GM19099 (cell line): ENCODE data around the gene HCFC1.

ENCODE experiments used
- POLR2A ChIP-seq: IDR thresholded peaks from 3 replicates; pipeline ENCODE4 v1.6.1; 2011; ENCODE audit warnings: low read depth; ENCODE audit not compliant: insufficient read length; ENCODE audit errors: extremely low read depth

HCFC1 gene

DNA sequence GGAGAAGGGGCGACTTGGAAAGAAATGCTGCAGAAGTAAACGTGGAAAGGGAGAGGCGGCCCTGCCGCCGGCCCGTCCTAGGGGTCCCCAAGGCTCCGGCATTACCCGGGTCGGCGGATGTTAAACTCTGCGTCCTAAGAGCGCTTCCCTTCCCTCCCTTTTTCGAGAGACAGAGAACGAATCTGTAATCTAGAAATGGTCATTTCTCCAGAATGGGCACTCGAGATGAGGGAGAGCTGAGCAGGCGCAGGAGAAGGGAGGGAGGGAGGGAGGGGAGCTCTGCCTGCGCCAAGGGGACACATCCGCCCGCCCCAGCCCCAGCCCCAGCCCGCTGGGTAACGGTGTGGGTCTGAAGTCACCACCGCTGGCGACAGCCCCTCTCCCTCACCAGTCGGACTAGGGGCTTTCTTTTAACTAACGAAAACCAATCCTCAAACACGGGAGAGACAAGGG is 1.7 kb downstream of the HCFC1 start:
- no peak for TF ChIP-seq POLR2A

DNA sequence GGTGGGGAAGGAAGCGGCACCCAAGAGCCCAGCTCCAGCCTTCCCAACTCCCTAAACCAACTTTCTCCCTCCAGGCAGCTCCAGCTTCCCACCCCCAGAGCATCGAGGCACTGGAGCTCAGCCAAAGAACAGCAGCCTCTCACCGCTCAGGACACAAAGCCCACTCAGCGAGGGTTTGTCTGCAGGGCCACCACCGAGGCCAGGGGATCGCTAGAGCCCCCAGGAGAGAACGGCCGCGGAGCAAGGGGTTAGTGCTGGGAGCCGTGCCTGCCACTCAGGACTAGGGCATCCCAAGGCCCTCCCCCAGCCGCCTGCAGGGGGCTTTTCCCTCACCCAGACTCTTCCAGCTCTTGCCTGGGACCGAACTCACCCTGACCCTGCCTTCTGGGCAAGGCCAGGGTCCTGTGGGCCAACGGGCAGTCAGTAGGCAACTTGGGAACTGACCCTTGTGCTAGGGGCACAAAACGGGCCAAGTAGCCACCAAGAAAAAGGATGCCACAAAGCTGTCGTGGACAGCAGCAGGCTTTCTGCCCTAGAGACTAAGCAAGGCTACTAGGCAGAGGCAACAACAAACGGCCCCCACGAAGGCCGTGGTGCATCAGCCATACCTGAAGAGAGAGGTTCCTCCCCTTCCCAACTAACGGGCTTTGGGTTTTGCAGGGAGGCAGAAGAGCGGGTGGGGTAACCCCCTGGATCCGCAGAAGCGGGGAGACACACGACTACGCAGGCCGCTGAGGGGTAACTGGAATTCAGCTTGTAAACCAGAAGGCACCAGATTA is 2.3 kb downstream of the HCFC1 start:
- TF ChIP-seq POLR2A, result no peak

DNA sequence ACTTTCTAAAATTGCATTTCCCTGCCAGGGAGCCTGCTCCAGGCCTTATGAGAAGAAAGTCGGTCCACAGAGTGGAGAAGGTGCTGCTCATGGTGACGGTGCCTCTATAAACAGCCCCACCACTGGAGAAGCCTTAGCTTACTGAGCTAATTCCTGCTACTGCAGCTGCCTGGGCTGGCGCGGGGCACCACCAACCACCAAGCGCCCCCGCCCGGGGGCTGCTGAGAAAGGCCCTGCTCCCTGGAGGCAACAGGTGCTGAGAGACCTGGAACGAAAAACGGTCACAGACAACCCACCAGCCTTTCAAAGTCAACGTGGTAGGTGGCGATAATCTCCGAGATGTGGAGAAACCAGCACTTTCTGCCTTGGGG is 2.9 kb downstream of the HCFC1 start:
- no peak for TF ChIP-seq POLR2A

DNA sequence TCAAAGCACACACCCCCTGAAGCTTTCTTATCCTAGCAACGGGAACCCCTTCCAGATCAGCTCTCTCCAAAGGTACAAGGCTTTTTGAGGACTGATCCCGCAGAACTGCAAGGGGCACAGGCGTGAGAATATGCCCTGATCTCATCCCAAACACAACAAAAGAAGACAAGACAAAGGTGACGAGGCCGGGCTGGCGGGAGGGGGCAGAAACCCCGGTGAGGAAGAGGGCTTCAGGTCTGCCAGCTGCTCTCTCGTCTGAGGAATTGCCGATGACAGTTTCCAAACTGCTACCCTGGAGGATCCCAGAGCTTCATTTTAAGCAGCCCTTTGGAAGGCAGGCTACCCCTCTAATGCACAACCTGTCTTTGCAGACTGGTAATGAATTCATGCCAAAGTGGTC is 3.4 kb downstream of the HCFC1 start:
- no peak for TF ChIP-seq POLR2A

DNA sequence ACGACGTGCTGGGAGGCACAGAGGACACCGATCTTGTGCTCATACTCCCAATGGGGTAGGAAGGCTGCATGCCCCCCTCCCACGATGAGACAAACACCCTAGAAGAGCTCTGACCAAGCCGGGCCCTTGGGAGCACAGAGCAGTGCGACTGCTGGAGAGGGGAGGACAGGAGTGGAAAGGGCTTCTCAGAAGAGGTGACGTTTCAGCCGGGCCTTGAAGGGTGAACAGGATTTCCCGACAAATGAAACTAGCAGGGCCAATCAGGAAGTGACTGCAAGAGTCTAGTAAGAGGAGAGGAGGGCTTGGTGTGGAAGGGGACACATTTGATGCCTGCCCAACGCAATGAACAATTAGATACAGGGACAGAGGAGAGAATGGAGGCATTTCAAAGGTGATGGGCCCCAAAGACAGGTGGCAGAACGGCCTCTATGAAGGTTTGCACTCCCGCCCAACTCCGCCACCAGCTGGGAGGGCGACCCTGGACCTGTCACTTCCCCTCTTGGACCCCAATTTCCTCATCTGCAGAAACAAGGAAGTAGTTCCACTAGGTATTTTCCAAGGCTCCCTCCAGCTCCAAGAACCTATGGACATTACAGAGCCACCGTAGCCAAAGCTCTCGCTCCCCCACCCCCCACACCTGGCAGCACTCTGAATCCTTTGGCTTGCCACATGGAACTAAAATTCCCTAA is 3.9 kb downstream of the HCFC1 start:
- TF ChIP-seq POLR2A, result no peak

DNA sequence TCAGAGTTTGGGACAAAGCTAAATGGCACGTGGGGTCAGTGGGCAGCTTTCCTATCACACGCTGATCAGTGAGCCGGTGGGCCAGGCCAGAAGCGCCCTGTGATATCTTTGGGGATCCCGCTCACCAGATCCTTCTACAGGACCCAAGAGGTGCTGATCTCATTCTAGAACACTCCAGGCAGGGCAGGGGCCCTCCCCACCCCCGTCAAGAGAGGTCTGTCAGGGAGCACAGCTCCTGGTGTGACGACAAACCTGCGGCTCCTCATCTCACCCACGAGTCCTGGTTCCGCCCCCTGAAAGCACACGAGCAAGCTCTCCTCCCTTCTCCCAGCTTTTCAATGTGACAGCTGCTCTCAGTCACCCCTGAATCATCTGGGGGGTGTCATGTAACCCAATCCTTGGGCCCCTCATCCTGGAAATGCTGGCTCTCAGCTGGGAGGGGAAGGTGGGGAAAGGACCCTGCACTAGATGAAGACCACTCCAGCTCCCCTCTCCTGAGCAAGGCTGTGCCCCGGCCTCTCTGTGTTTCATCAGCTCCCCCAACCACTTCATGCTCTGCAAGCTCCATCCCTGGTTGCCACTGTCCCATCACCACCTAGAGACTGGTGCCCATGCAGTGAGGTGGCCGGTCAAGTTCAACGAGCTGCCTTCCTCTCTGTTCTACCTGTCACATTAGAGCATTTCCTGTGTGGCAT is 4.6 kb downstream of the HCFC1 start:
- no peak for TF ChIP-seq POLR2A

DNA sequence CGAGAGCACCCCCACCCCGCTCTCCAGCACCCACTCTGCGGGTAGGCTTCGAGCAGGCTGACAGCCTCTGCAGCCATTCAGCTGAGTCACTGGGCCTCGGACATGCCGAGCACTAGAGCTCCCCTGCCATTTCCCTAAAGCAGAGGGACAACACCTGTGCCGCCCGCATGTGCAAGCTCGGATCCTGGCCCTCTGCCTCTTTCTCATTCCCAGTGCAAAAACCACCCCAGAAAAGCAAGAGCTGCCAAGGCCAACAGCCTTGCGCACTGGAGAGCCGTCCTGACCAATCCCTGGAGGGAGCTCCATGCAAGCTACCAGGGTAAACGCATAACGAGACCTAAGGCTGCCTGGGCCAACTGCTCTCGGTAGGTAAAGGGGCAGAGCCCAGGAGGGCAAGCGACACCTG is 5.3 kb downstream of the HCFC1 start:
- TF ChIP-seq POLR2A, result no peak

DNA sequence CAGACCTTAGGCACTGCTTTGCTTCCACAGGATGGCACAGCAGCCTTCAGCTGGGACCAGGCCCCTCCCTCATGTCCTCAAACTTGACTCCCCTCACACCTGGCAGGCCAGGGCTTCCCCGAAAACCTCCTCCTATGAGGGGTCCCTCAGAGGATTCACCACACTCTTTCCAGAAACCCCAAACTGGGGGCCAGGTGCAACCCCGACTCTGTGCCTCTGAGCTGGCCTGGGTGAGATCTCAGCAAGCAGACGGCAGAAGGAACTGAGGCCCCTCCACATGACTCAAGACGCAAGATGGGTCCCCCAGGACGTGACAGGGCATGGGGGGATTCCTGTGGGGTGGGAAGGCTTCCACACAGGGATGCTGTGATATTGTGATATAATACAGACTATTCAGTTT is 6.2 kb downstream of the HCFC1 start:
- no peak for TF ChIP-seq POLR2A

DNA sequence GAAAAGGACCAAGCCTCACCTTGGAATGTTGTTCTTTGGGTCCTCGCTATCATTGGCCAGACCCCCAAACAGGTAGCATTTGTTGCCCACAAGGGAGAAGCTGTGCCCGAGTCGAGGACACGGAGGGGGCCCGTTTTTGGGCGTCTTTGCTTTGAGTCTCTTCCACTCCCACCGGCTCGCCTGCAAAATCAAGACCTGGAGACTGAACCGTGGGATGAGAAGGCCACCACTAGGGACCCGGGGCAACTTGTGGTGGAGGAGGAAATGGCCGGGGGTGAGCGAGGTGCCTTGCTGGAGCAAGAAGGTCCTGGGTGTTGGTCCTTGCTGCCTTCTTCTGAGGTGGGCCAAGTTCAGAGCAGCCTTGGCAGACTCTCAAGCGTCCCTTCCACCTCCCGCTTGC is 7.5 kb downstream of the HCFC1 start:
- TF ChIP-seq POLR2A, result no peak

DNA sequence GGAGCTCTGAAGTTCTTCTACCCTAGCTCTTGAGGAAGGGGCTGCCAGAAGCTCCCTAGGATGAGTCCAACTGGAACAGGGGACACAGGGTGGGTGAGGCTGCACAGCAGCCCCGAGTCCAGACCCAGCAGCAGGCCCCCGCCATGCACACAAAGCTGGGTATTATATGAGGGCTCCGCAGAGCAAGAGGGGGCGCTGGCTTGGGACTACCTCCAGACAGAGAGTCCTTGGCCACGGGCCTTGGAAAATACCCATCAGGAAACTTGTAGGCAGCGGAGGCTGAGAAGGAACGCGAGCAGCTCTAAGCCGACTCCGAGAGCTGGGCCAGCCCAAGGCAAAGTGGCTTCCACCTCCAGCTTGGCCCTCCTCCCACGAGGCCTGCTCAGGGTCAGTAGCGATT is 8.1 kb downstream of the HCFC1 start:
- no peak for TF ChIP-seq POLR2A

DNA sequence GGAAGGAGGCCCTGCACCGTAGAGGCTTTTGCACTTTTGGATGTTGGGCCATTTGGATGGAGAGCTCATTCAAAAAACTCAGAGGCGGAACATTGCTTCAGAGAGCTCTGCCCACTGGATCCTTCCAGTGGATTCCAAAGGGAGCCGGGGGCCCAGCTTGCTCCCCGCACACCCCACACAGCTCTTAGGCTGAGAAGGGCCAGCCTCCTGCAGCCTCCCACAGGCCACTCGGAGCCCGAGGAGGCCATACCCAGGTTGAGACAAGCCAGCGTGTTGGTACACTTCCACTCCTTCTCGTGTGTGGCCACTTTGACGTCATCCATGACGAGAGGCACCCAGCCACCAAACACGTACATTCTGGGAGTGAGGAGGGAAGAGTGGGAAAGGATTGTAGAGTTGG is 10.3 kb downstream of the HCFC1 start:
- TF ChIP-seq POLR2A, result peak; percentile 14

DNA sequence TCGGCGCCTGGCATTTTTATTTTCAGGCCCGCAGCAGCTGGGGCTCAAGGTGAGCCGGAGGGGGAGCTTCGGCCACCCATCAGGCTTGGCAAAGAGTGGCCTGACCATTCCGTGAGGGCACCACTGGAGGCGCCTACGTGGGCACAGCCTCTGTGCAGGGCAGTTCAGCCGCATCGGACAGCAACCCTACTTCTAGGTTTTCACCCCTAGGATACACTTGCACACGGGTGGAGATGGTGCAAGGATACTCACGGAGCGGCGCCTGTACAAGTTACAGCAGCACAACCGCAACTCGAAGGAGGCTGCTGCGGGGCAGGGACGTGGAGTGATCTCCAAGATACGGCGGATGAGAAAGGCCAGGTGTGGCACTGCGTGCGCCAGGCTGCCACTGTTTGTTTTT is 10.8 kb downstream of the HCFC1 start:
- no peak for TF ChIP-seq POLR2A

DNA sequence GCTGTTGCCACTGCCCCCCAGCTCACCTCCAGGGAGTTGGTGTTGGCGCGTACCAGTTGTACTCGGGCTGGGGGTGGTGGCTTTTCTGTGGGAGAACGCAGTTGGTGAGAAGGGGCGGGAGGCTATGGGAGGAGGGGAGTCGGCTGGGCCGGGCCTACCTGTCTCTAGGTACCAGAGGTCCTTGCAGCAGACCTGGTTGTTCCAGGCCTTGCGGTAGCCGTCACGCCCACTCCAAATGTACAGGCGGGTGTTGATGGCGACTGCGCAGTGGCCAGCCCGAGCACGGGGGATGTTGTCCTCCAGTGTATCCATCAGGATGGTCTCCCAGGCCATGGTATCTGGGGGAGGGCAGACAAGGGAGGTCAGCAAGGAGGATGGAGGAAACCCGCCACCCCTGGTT is 11.5 kb downstream of the HCFC1 start:
- TF ChIP-seq POLR2A, result no peak

DNA sequence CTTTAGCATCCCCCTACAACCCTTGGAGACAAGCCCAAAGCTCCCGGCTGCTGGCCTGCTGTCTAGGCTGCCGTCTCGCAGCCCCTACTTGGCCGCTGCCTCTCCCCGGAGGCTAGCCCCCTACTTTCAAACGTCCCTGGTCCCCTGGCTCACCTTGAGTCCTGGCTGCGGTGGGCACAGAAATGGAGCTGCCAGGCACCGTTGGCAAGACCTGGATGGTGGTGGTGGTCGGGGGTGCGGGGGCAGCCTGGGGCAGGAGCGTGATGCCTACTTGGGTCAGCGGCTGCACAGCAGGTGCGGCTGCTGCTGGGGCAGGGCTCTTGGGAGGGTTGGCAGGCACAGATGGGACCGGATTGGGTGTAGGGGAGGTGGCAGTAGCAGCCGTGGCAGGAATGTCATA is 12.0 kb downstream of the HCFC1 start:
- TF ChIP-seq POLR2A, result no peak

DNA sequence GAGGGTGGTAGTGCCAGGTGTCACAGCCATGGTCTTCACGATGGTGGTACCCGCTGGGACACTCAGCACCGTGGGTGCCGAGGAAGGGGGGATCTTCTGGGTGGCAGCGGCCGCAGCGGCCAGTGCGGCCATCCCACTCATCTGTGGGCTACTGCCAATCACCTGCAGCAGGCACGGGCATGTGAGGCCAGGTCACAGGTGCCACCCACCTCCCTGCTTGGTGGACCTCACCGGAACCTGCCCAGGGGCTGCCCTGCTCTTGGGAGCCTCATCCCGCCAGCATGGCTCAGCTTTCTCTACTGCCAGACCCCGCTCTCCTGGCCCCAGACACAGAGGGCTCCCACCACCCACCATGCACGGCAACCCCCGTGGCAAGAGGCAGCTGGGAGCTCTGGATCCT is 13.0 kb downstream of the HCFC1 start:
- no peak for TF ChIP-seq POLR2A

DNA sequence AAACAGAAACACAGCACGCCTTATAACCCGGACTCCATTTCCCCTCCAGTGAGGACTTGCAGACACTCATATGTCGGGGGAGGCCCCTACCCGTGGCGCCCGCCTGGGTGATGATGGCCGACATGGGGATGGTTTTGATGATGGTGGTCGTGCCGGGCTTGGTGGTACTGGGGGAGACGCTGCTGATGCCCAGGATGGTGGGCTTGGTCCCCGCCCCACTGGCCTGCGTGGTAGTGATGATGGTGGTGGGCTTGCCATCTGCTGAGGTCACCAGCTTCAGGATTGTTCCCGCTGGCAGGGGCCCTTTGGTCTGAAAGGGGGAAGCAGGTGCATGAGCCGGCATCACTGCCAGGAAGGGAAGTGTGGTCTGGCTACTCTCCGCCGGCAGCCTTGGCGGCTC is 14.4 kb downstream of the HCFC1 start:
- no peak for TF ChIP-seq POLR2A

DNA sequence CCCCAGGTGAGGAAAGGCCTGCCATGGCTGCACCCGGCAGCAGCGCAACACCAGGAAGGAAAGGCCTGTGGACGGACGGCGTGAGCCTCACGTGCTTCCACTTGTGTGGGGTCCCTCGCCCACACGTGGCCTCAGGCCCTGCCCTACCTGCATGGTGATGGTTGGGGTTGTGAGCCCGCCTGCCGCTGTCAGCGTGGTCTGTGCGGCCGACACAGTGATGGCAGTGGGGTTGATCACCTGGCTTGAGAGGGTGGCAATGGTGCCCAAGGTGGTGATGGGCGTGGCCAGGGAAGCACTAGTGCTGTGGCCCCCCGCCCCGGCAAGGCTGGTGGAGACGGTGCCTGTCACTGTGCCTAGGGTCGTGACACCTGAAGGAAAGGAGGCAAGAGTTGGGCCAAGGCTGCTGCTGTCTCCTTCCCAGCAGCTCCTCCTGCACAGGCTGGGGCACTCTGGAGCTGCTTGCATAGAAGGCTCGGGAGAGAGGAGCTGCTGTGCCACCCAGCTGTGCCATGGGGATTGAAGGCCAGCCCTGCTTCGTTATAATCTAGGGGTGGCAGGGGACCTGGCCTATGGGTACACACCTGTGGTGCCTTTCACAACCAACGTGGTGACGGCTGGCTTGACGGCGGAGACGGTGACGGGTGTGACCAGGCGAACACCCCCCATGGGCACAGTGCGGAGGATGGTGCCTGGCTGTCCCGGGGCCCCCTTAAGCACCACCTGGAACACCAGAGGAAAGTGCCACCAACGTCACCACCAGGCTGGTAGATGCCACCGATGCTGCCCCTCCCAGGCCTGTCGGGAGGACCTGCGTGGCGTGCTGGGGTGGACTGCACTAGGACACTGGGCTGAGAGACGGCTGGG is 15.3 kb downstream of the HCFC1 start:
- TF ChIP-seq POLR2A, result no peak
